ENCODE data around the gene FAM107A. TPM values are rescaled to one million over a fixed set of nuclear protein-coding genes. Genes with fewer than 3 reads are reported as not detected.
"Not testable (repeated sequence)": the region's sequence is repeated elsewhere in the genome, so short reads cannot be mapped to it uniquely, and the experiment has no call there.

Gene FAM107A
- total and polyA plus RNA-seq, 2 donors, result 9.8 to 152 TPM

DNA sequence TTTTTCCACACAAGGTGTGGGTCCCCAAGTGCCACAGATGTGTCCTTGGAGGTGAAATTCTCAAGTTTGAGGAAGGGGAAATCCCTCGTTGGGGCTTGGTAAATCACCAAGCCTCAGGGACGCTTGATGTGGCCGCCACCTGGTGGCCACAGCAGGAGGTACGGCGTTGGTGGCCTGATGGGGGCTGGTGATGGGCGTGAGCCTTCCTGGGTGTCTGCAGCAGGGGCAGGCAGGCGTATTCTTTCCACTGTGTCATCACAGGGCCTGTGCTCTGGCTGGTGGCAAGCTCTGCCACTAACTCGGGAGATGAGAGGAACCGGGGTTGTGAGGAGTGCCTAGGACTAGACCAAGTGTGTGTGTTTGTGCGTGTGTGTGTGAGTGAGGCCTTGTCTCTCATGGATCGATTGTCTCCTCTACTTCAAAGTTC is 44.4 kb downstream of the FAM107A start:
- no peak overlapping the region for H3K27ac ChIP-seq (ENCODE audit: low read depth)
- H3K4me1 ChIP-seq (ENCODE audit: insufficient read depth), result no peaks in the 10 kb centered on the region
- no peak overlapping the region for H3K4me3 ChIP-seq (ENCODE audit: low read depth, low read length)
- no peak for DNase-seq (ENCODE audit: extremely low spot score)
- 23% methylated on average over 11 of the region's 11 CpGs for WGBS
- H3K36me3 ChIP-seq (ENCODE audit: insufficient read depth), result no peaks in the 10 kb centered on the region

DNA sequence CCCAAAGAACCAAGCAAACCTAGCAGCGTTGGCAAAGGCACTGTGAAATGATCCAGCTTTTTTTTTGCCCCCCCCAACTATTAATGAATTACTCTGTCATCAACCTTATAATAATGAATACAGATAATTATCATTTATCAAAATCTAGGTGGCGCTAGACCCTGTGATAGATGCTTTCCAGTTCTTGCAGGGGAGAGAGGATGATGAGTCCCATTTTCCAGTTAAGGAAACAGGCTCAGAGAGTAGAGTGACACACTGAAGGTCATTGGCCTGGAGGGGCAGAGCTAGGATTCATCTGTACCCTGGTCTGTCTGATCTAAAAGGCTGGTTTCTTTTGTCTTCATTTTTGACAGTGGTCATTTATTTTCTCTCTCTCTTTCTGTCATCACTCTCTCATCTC is 45.2 kb downstream of the FAM107A start:
- Histone ChIP-seq H3K4me1 (ENCODE audit: insufficient read depth) (no peaks in the 10 kb centered on the region), H3K27ac (ENCODE audit: low read depth) (no peak overlapping the region), H3K36me3 (ENCODE audit: insufficient read depth) (no peaks in the 10 kb centered on the region), H3K4me3 (ENCODE audit: low read depth, low read length) (no peak overlapping the region)
- DNase-seq (ENCODE audit: extremely low spot score), result no peak
- WGBS, result 93% methylated on average over 2 of the region's 2 CpGs

DNA sequence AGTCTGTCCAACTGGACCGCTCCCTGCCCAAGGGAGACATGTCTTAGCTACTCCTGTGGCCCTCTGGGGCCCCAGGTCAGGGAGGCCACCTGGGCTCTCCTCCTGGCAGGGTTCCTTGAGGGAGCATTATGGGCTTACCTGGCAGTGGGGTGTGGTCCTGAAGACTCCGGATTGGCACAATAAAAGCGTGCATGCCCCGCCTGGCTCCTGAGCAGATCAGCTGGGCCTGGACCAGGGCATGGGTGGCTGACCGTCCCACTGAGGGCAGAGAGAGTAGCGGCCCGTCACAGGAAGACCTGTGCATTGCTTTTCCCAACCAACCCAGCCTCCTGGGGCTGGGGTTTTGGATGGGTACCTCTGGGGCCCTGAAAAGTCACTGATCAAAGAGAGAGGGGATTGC is 45.6 kb downstream of the FAM107A start:
- Histone ChIP-seq H3K36me3 (ENCODE audit: insufficient read depth) (no peaks in the 10 kb centered on the region), H3K27ac (ENCODE audit: low read depth) (no peak overlapping the region), H3K4me1 (ENCODE audit: insufficient read depth) (no peaks in the 10 kb centered on the region), H3K4me3 (ENCODE audit: low read depth, low read length) (no peak overlapping the region)
- 96% methylated on average over 7 of the region's 7 CpGs for WGBS
- no peak for DNase-seq (ENCODE audit: extremely low spot score)

DNA sequence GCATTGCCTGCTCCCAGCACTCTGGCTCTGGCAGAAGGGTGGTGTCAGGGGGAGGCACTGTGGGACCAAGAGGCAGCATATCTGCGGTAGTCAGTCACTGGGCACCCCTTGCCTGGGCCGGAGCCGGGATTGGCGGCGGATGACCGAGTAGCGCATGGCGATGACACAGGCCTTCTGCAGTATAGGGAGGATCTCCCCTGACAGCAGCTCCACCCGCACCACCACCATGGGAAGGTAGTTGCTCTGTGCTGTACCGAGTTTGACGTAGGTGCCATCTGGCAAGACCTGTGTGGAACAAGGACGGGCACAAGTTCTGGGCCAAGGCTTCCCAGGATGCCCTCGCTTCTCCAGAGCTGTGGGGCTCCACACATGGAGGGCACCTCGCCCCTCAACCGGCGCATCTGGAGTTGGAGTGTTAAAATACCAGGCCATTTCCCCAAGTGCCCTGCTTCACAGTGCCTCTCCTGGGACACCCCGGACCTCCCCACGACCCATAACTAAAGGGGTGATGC is 46.8 kb downstream of the FAM107A start:
- Histone ChIP-seq H3K4me3 (ENCODE audit: low read depth, low read length) (no peak overlapping the region), H3K4me1 (ENCODE audit: insufficient read depth) (no peaks in the 10 kb centered on the region), H3K36me3 (ENCODE audit: insufficient read depth) (no peaks in the 10 kb centered on the region), H3K27ac (ENCODE audit: low read depth) (no peak overlapping the region)
- WGBS, result 89% methylated on average over 18 of the region's 18 CpGs
- no peak for DNase-seq (ENCODE audit: extremely low spot score)

DNA sequence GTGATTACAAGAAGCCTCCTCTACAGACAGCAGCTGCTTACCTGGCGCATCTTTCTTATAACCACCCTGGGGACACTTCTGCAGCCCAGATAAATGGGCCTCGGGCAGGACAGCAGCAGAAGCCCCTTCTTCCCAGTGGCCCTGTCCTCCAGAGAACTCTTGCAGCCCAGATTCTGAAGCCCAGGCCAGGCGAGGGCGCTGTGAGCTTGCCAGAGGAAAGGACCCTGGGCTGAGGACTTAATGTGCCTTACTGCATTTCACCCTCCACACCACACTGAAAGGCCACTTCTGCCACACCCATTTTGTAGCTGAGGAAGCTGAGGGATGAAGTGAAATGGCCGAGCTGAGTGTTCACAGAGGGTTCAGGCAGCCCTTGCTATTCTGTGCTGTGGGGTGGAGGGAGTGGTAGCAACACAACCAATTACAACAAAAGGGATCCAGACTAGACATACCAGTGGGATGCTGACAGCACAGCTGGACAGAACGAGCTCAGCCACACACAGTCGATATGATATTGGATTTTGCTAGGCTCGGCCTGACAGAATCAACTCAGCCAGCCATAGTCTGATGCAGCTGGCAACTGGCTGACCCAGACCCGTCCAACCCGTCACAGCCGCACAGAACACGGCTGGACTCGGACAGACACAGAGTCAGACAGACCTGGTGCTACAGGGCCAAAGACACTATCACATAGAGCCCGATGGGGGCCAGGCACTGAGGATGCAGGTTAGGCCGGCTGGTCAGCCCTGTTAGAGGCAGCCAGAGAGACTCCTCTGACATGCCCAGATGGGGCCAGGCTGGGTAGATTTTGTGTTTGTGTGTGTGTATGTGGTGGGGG is 47.5 kb downstream of the FAM107A start:
- H3K27ac ChIP-seq (ENCODE audit: low read depth), result no peak overlapping the region
- no peak overlapping the region for H3K4me3 ChIP-seq (ENCODE audit: low read depth, low read length)
- H3K4me1 ChIP-seq (ENCODE audit: insufficient read depth), result no peaks in the 10 kb centered on the region
- WGBS, result 77% methylated on average over 15 of the region's 15 CpGs
- DNase-seq (ENCODE audit: extremely low spot score), result no peak
- no peaks in the 10 kb centered on the region for H3K36me3 ChIP-seq (ENCODE audit: insufficient read depth)

DNA sequence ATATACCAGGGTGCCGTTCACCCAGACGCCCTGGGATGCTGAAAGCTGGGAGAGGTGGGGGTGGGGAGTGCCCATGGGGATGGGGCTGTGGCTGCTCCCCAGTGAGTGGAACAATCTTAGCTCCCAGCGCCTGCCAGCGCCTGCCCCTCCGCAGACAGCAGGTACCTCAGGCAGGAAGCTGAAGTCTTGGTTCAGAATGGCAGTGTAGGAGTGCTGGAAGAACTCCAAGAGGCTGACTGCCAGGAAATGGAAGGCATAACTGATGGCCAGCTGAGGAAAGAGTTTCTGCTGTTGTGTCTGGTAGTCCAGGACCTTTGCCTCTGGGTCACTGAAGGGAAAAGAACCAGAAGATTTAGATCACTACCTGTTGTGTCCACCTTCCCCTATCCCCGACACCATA is 48.6 kb downstream of the FAM107A start:
- Histone ChIP-seq H3K4me3 (ENCODE audit: low read depth, low read length) (no peak overlapping the region), H3K27ac (ENCODE audit: low read depth) (no peak overlapping the region), H3K36me3 (ENCODE audit: insufficient read depth) (no peaks in the 10 kb centered on the region), H3K4me1 (ENCODE audit: insufficient read depth) (no peaks in the 10 kb centered on the region)
- 63% methylated on average over 6 of the region's 6 CpGs for WGBS
- DNase-seq (ENCODE audit: extremely low spot score), result no peak

DNA sequence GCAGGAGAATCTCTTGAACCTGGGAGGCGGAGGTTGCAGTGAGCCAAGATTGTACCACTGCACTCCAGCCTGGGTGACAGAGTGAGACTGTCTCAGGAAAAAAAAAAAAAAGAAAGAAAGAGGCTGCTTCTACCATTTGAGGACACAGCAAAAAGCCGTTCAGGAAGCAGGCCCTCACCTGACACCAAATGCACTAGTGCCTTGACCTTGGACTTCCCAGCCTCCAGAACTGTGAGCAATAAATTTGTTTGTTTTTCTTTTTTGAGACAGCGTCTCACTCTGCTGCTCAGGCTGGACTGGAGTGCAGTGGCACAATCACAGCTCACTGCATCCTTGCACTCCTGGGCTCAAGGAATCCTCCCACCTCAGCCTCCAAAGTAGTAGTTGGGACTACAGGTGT is 49.8 kb downstream of the FAM107A start:
- not testable (repeated sequence) for DNase-seq (ENCODE audit: extremely low spot score); H3K27ac ChIP-seq (ENCODE audit: low read depth); H3K4me3 ChIP-seq (ENCODE audit: low read depth, low read length); H3K36me3 ChIP-seq (ENCODE audit: insufficient read depth); H3K4me1 ChIP-seq (ENCODE audit: insufficient read depth)
- WGBS, result 91% methylated on average over 3 of the region's 3 CpGs

DNA sequence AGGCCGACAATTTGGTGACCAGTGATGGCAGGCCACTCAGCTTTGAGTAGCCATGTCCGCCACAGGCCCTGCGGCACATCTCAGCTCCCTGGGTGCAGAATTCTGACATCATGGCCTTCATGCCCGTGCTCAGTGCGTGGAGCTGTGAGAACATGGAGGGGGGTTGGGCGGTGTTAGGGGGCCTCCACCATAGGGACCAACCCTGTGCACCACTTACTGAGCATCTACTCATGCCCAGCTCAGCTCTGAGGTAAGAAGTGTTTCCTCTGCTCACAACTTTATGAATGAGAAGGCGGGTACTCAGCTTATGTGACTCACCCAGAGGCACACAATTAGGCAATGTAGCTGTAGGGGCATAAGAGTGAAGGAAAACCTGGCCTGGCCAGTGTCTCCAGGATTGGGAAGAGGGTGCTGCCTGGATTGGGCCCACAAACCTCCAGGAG is 50.7 kb downstream of the FAM107A start:
- WGBS, result 87% methylated on average over 7 of the region's 7 CpGs
- no peak for DNase-seq (ENCODE audit: extremely low spot score)
- no peaks in the 10 kb centered on the region for H3K36me3 ChIP-seq (ENCODE audit: insufficient read depth)

DNA sequence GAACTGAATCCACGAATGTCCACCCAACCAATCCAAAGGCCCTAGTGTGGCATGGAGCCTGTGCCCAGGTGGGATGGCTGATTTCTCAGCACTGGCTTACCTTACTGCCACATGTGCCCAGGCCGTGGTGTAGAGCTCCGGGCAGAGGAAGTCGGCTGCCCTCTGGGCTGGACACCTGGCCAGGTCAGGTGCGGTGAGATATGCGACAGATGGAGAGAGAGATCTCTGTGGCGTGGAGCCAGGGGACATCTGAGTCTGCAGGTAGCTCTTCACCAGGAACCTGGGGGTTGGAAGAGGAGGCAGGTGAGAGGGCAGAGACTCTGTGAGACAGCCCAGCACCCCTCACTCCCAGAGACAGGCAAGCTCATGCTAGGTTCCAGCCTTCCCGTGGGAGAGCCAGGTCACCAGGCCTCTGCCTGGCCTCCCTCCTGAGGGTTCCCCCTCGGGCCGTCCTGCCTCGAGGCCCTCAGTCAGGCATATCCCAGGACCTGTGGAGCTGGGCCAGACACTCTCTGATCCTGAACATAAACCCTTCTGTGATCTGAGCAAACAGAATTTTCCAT is 52.8 kb downstream of the FAM107A start:
- Histone ChIP-seq H3K4me3 (ENCODE audit: low read depth, low read length) (no peak overlapping the region), H3K4me1 (ENCODE audit: insufficient read depth) (no peaks in the 10 kb centered on the region), H3K36me3 (ENCODE audit: insufficient read depth) (no peaks in the 10 kb centered on the region), H3K27ac (ENCODE audit: low read depth) (no peak overlapping the region)
- WGBS, result 89% methylated on average over 11 of the region's 11 CpGs
- no peak for DNase-seq (ENCODE audit: extremely low spot score)

More for the DNA sequence above, 50.7 kb downstream of the FAM107A start:
- Histone ChIP-seq H3K4me3 (ENCODE audit: low read depth, low read length) (no peak overlapping the region), H3K4me1 (ENCODE audit: insufficient read depth) (no peaks in the 10 kb centered on the region), H3K27ac (ENCODE audit: low read depth) (no peak overlapping the region)

DNA sequence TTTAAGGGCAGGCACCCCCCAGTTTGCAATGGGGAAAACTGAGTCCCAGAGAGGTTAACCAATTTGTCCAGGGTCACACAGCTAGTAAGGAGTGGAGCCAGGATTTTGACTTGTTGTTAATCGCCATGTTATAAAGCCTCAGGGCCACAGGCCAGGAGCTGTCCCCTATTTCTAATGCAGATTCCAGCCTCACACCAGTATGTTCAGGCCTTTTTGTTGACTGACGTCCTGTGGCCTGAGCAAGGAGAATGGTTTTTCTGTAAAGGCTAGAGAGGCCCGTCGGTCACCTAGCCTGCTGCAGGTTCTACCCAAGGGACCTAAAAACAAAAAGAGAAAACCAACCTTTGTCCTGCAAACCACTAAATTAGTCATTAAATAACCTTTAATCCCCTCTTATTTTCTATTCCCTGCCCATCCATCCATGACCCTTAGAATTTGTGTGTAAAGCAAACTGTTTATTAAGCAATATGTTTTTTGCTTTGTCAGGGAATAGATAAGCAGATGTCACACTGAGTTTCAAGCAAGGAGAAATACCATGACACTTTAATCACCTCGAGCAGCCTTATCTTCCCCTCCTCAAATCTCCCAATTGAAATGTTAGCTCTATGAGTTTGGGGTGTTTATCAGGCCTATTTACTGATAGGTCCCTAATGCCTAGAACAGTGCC is 54.3 kb downstream of the FAM107A start:
- Histone ChIP-seq H3K4me1 (ENCODE audit: insufficient read depth) (no peaks in the 10 kb centered on the region), H3K36me3 (ENCODE audit: insufficient read depth) (no peaks in the 10 kb centered on the region), H3K4me3 (ENCODE audit: low read depth, low read length) (no peak overlapping the region), H3K27ac (ENCODE audit: low read depth) (no peak overlapping the region)
- DNase-seq (ENCODE audit: extremely low spot score), result no peak
- 81% methylated on average over 5 of the region's 5 CpGs for whole genome bisulfite sequencing

DNA sequence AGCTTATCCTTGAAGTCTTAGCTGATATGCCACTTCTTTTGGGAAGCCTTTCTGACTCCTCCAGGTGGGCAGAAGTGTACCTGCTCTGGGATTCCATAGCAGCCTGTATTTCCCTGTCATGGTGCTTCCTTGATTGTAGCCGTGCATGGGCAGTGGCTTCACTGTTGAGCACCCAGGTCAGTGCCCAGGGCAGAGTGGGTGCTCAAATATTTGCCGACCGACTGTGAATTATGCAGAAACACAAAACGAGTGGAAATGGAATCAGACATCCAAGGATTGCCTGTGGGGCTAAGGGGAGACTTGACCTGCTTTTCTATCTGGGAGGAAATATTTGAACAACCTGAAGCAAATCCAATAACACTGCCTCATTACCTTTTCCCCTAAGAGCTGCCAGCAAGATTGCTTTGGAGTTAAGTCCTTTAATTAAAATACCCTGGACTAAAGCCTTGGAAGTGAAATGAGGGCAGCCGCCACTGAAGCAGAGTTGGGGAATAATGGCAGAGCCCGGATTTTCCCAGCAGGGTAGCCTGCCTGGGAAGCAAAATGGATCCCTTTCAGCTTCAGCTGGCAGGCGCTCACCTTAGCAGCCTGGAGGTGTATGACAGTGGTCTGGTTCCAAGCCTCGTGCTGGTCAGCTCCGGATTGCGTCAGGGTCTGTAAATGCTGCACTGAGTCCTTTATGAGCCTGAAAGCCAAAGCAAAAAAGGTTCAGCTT is 55.1 kb downstream of the FAM107A start:
- Histone ChIP-seq H3K27ac (ENCODE audit: low read depth) (no peak overlapping the region), H3K4me1 (ENCODE audit: insufficient read depth) (no peaks in the 10 kb centered on the region), H3K4me3 (ENCODE audit: low read depth, low read length) (no peak overlapping the region), H3K36me3 (ENCODE audit: insufficient read depth) (no peaks in the 10 kb centered on the region)
- DNase-seq (ENCODE audit: extremely low spot score), result no peak
- 74% methylated on average over 10 of the region's 10 CpGs for WGBS

DNA sequence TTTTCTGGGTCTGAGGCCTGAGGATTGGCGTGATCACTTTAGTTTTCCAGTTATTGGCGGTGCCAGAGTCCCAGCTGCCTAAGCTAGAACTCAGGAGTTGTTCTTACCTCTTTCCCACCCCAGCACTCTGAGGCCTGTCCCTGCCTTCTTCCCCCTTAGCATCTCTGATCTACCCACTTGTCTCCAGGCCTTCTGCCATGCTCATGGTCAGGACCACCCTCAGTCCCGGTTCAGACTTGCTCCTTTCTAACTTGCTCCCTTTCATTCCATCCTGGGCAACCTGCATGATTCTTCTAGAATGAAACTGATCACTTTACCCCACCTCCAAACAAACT is 55.9 kb downstream of the FAM107A start:
- Histone ChIP-seq H3K27ac (ENCODE audit: low read depth) (no peak overlapping the region), H3K4me3 (ENCODE audit: low read depth, low read length) (no peak overlapping the region), H3K36me3 (ENCODE audit: insufficient read depth) (no peaks in the 10 kb centered on the region), H3K4me1 (ENCODE audit: insufficient read depth) (no peaks in the 10 kb centered on the region)
- DNase-seq (ENCODE audit: extremely low spot score), result no peak
- 97% methylated on average over 3 of the region's 3 CpGs for WGBS
